GM18502 (cell line): Measurements from ENCODE around the gene ABCA8.
"Not testable (repeated sequence)": the region's sequence is repeated elsewhere in the genome, so short reads cannot be mapped to it uniquely, and the experiment has no call there.

Experiments
- ATAC-seq: cut with Tn5 transposase; IDR thresholded peaks from one replicate; pipeline ENCODE4 v1.9.1; 2021; ENCODE audit warnings: mild to moderate bottlenecking; ENCODE audit not compliant: unreplicated experiment, poor library complexity

Gene ABCA8

GRCh38 chr17:68955181-68955841, at the start of gene ABCA8:
Gene ABCA8, minus strand, starts transcription at chr17:68955392. Its CDS starts 13,358 bp downstream, at chr17:68942034.
- ATAC-seq = no peak

GRCh38 chr17:69004759-69005158, 49.6 kb upstream of the ABCA8 start:
- not testable (repeated sequence) for ATAC-seq

- ATAC-seq = not testable (repeated sequence)
Observed at GRCh38 chr17:68999743-69000142, 44.6 kb upstream of the ABCA8 start.

GRCh38 chr17:68993112-68993511, 37.9 kb upstream of the ABCA8 start:
- no peak for ATAC-seq

GRCh38 chr17:68987966-68988365, 32.8 kb upstream of the ABCA8 start:
- no peak for ATAC-seq

GRCh38 chr17:68981288-68981687, 26.1 kb upstream of the ABCA8 start:
- peak; percentile 60 for ATAC-seq

- no peak for ATAC-seq
Observed at GRCh38 chr17:68973098-68973846, 18.1 kb upstream of the ABCA8 start.

GRCh38 chr17:68972119-68972704, 17.0 kb upstream of the ABCA8 start:
- no peak for ATAC-seq

GRCh38 chr17:68969101-68969500, 13.9 kb upstream of the ABCA8 start:
- no peak for ATAC-seq

- ATAC-seq = no peak
Observed at GRCh38 chr17:68963958-68964357, 8.8 kb upstream of the ABCA8 start.

- ATAC-seq = no peak
Observed at GRCh38 chr17:68961214-68961882, 6.2 kb upstream of the ABCA8 start.

GRCh38 chr17:68959117-68959516, 3.9 kb upstream of the ABCA8 start:
- not testable (repeated sequence) for ATAC-seq

- ATAC-seq = no peak
Observed at GRCh38 chr17:68957944-68958343, 2.8 kb upstream of the ABCA8 start.

GRCh38 chr17:68954146-68954896, 871 bp downstream of the ABCA8 start:
- no peak for ATAC-seq

- ATAC-seq = no peak
Observed at GRCh38 chr17:68953340-68953997, 1.7 kb downstream of the ABCA8 start.

GRCh38 chr17:68950725-68951124, 4.5 kb downstream of the ABCA8 start:
- no peak for ATAC-seq

- ATAC-seq = not testable (repeated sequence)
Observed at GRCh38 chr17:68947868-68948267, 7.3 kb downstream of the ABCA8 start.

GRCh38 chr17:68944435-68945035, 10.7 kb downstream of the ABCA8 start:
- no peak for ATAC-seq

- not testable (repeated sequence) for ATAC-seq
Observed at GRCh38 chr17:68943812-68944182, 11.4 kb downstream of the ABCA8 start.
